SK-N-SH (cell line): ENCODE results near the gene DNAJB11. TPM values are rescaled to one million over a fixed set of nuclear protein-coding genes. Genes with fewer than 3 reads are reported as not detected.

Source experiments
- CTCF ChIA-PET: fragments of 300-600, 350-600 bp; formaldehyde crosslinking; extraction: SDS; loops from one replicate; lab custom pipeline; 2021; lab: Yijun Ruan, JAX
- POLR2A ChIA-PET: fragments of 350-600 bp; sonication (Branson Sonifier 250); formaldehyde crosslinking; extraction: SDS; loops from one replicate; lab custom pipeline; 2020; ENCODE audit warnings: antibody characterized with exemption, inconsistent platforms; lab: Yijun Ruan, JAX
- DNase-seq: peaks from one replicate; pipeline ENCODE4 v3.0.0; 2012
- H2AFZ ChIP-seq: fragments of 200-600 bp; sonication (generic); 2 replicates; pipeline ENCODE4 v1.8.1; 2016; ENCODE audit warnings: antibody characterized with exemption, mild to moderate bottlenecking, low read depth
- H3F3A ChIP-seq: fragments of 200-600 bp; sonication (generic); replicated peaks from 2 replicates; pipeline ENCODE3; 2016; ENCODE audit warnings: antibody characterized with exemption, mild to moderate bottlenecking; ENCODE audit not compliant: insufficient read depth
- H3K27ac ChIP-seq, 2 experiments: fragments of 200-500 bp in 1 of 2; fragments of 200-600 bp in 1 of 2; sonication (Bioruptor generic) in 1 of 2; sonication (generic), shearing (Covaris generic) in 1 of 2; 2 replicates each; pipeline versions ENCODE4 v1.5.1 to v1.6.1; 2014 to 2016; ENCODE audit warnings: low read depth in 2 of 2, inconsistent platforms in 1 of 2, low read length in 1 of 2, mild to moderate bottlenecking in 1 of 2, mixed read lengths in 1 of 2
- H3K27me3 ChIP-seq: fragments of 200-600 bp; sonication (generic), shearing (Covaris generic); 2 replicates; pipeline ENCODE4 v1.6.1; 2016; ENCODE audit warnings: mixed run types; ENCODE audit not compliant: insufficient read depth
- H3K36me3 ChIP-seq, 2 experiments: fragments of 200-500 bp in 1 of 2; fragments of 200-600 bp in 1 of 2; sonication (Bioruptor generic) in 1 of 2; sonication (generic) in 1 of 2; replicated peaks in 1 of 2; 2 replicates each; pipeline versions ENCODE3 to v1.5.1; 2014 to 2016; ENCODE audit warnings: low read length in 1 of 2, mild to moderate bottlenecking in 1 of 2; ENCODE audit not compliant: insufficient read depth in 2 of 2, control insufficient read depth in 1 of 2
- H3K4me1 ChIP-seq, 2 experiments: fragments of 200-500 bp in 1 of 2; fragments of 200-600 bp in 1 of 2; sonication (Bioruptor generic) in 1 of 2; sonication (generic), shearing (Covaris generic) in 1 of 2; 2 replicates each; pipeline versions ENCODE4 v1.5.1 to v1.6.1; 2014 to 2016; ENCODE audit warnings: low read depth in 1 of 2, low read length in 1 of 2, mixed run types in 1 of 2; ENCODE audit not compliant: insufficient read depth in 2 of 2, control insufficient read depth in 1 of 2
- H3K4me2 ChIP-seq: fragments of 200-600 bp; sonication (generic), shearing (Covaris generic); 2 replicates; pipeline ENCODE4 v1.6.1; 2017; ENCODE audit warnings: mixed run types
- H3K4me3 ChIP-seq, 2 experiments: fragments of 200-500 bp in 1 of 2; fragments of 200-600 bp in 1 of 2; sonication (Bioruptor generic) in 1 of 2; sonication (generic), shearing (Covaris generic) in 1 of 2; 2 replicates each; pipeline versions ENCODE4 v1.5.1 to v1.8.1; 2014 to 2016; ENCODE audit warnings: low read depth in 2 of 2, inconsistent platforms in 1 of 2, low read length in 1 of 2, mild to moderate bottlenecking in 1 of 2, mixed read lengths in 1 of 2, moderate library complexity in 1 of 2
- H3K79me2 ChIP-seq: fragments of 200-600 bp; sonication (generic); 2 replicates; pipeline ENCODE4 v1.8.1; 2017; ENCODE audit warnings: mild to moderate bottlenecking; ENCODE audit not compliant: insufficient read depth
- H3K9ac ChIP-seq: fragments of 200-600 bp; sonication (generic); 2 replicates; pipeline ENCODE4 v1.6.1; 2017; ENCODE audit warnings: mixed run types
- H3K9me2 ChIP-seq: fragments of 200-600 bp; sonication (generic); 2 replicates; pipeline ENCODE4 v1.6.1; 2017; ENCODE audit warnings: mixed run types
- H3K9me3 ChIP-seq: fragments of 200-600 bp; sonication (generic); 2 replicates; pipeline ENCODE4 v1.6.1; 2017; ENCODE audit warnings: mixed run types, mild to moderate bottlenecking, moderate library complexity
- H4K20me1 ChIP-seq: fragments of 200-600 bp; sonication (generic); 2 replicates; pipeline ENCODE4 v1.6.1; 2017; ENCODE audit warnings: mild to moderate bottlenecking, mixed run types; ENCODE audit not compliant: insufficient read depth
- ELF1 ChIP-seq: IDR thresholded peaks from 2 replicates; pipeline ENCODE4 v1.4.0; 2012
- EP300 ChIP-seq, 2 experiments: IDR thresholded peaks; 2 replicates each; pipeline versions ENCODE4 v1.4.0 to v1.6.1; 2012; ENCODE audit warnings: borderline replicate concordance in 1 of 2, low read depth in 1 of 2, low read length in 1 of 2
- EZH2phosphoT487 ChIP-seq: fragments of 200-600 bp; sonication (generic); IDR thresholded peaks from 2 replicates; pipeline ENCODE4 v1.6.1; 2017; ENCODE audit warnings: low read depth, mixed run types, mild to moderate bottlenecking, antibody characterized with exemption, moderate library complexity, borderline replicate concordance
- FOSL2 ChIP-seq: IDR thresholded peaks from 2 replicates; pipeline ENCODE4 v1.4.0; 2012; ENCODE audit warnings: low read depth, mild to moderate bottlenecking, moderate library complexity, borderline replicate concordance
- FOXJ3 ChIP-seq: sonication (generic); formaldehyde crosslinking; IDR thresholded peaks from 2 replicates; pipeline ENCODE4 v1.5.1; 2020; ENCODE audit warnings: mild to moderate bottlenecking, missing genetic modification reagents
- GABPA ChIP-seq: IDR thresholded peaks from 2 replicates; pipeline ENCODE4 v1.4.0; 2012; ENCODE audit warnings: low read depth, mild to moderate bottlenecking
- JUND ChIP-seq: IDR thresholded peaks from 2 replicates; pipeline ENCODE4 v1.4.0; 2012
- MXI1 ChIP-seq: IDR thresholded peaks from 2 replicates; pipeline ENCODE4 v1.6.1; 2012; ENCODE audit warnings: mild to moderate bottlenecking, low read depth, low read length, improper control_type of control experiment
- NFIC ChIP-seq: IDR thresholded peaks from 2 replicates; pipeline ENCODE4 v1.4.0; 2012; ENCODE audit warnings: borderline replicate concordance
- NRF1 ChIP-seq: IDR thresholded peaks from 2 replicates; pipeline ENCODE4 v1.6.1; 2012; ENCODE audit warnings: low read depth, mild to moderate bottlenecking, low read length
- RAD21 ChIP-seq: IDR thresholded peaks from 2 replicates; pipeline ENCODE4 v1.6.1; 2012; ENCODE audit warnings: mild to moderate bottlenecking, low read length
- RCOR1 ChIP-seq: fragments of 150-350 bp; IDR thresholded peaks from 2 replicates; pipeline ENCODE4 v1.6.1; 2017; ENCODE audit warnings: antibody characterized with exemption, low read length
- RFX5 ChIP-seq: IDR thresholded peaks from 2 replicates; pipeline ENCODE4 v1.6.1; 2012; ENCODE audit warnings: mild to moderate bottlenecking, improper control_type of control experiment, low read length
- RXRA ChIP-seq: IDR thresholded peaks from 2 replicates; pipeline ENCODE4 v1.4.0; 2012; ENCODE audit warnings: low read depth, mild to moderate bottlenecking, borderline replicate concordance
- SMC3 ChIP-seq: IDR thresholded peaks from 2 replicates; pipeline ENCODE4 v1.6.1; 2012; ENCODE audit warnings: low read depth, low read length, improper control_type of control experiment
- TAF1 ChIP-seq: IDR thresholded peaks from 2 replicates; pipeline ENCODE4 v1.6.1; 2012; ENCODE audit warnings: low read depth, mild to moderate bottlenecking, low read length, moderate library complexity, borderline replicate concordance
- TEAD4 ChIP-seq: IDR thresholded peaks from 2 replicates; pipeline ENCODE4 v1.4.0; 2012; ENCODE audit warnings: mild to moderate bottlenecking, borderline replicate concordance; ENCODE audit not compliant: insufficient read depth
- YY1 ChIP-seq: IDR thresholded peaks from 2 replicates; pipeline ENCODE4 v1.4.0; 2012; ENCODE audit warnings: low read depth, mild to moderate bottlenecking
- WGBS: methylation state at CpG from one replicate; pipeline ENCODE4 v1.1.6; 2017; ENCODE audit warnings: low lambda C conversion rate; 5-methylcytosine and 5-hydroxymethylcytosine counted together
- polyA plus RNA-seq, 3 experiments: library from polyadenylated mRNA; depleted of rRNA; stranded (reverse); fragments of >200 nt; gene quantifications; 2 replicates each; pipeline ENCODE4 v1.2.3, GENCODE V29; 2012
- TF ChIP-seq, protein P1 (sequence below): IDR thresholded peaks from 2 replicates; pipeline ENCODE4 v1.6.1; 2012; ENCODE audit warnings: mild to moderate bottlenecking, low read depth, low read length, moderate library complexity
- TF ChIP-seq, protein P2 (sequence below): IDR thresholded peaks from 2 replicates; pipeline ENCODE4 v1.4.0; 2012; ENCODE audit warnings: low read depth, borderline replicate concordance
- TF ChIP-seq, protein P3 (sequence below): fragments of 150-350 bp; IDR thresholded peaks from 2 replicates; pipeline ENCODE4 v1.6.1; 2016; ENCODE audit warnings: mild to moderate bottlenecking, low read depth, low read length
- TF ChIP-seq, protein P4 (sequence below): IDR thresholded peaks from 2 replicates; pipeline ENCODE4; 2012
- TF ChIP-seq, protein P5 (sequence below): IDR thresholded peaks from 2 replicates; pipeline ENCODE4 v1.4.0; 2012; ENCODE audit warnings: low read depth, borderline replicate concordance

DNAJB11 gene
- polyA plus RNA-seq, 1 of the 3 experiments (the other 2 are of a cell fraction): 33.3 TPM

DNA sequence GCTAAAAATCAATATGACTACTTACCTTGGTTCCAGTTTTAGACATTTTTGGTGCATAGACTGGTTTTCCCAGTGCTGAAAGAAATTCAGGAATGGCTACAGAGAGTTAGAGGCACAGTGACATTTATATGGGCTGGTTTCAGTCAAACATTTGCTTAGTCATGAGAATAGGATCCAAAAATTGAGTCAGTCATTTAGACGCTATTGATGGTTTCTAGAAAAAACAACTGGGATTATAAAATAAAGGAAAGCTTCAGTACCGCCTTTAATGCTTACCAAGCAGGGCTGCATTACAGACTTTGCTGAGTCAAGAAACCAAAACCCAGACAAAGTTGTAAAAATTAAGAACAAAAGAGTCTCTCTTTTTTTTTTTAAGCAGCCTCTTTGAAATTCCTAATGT is 26.2 kb upstream of the DNAJB11 start, which contains the start of gene CRYGS:
TSS of gene CRYGS (minus strand) at position 100 of the 400 bp plus-strand sequence. CDS start at position 46, 54 bp downstream.
- CTCF ChIA-PET: interaction anchor here (1.7 to 14.3 kb wide), 3 partner anchors 8 to 561 kb away, joined by 4 to 242 read pairs (median 7); no protein-coding TSS in a partner anchor

DNA sequence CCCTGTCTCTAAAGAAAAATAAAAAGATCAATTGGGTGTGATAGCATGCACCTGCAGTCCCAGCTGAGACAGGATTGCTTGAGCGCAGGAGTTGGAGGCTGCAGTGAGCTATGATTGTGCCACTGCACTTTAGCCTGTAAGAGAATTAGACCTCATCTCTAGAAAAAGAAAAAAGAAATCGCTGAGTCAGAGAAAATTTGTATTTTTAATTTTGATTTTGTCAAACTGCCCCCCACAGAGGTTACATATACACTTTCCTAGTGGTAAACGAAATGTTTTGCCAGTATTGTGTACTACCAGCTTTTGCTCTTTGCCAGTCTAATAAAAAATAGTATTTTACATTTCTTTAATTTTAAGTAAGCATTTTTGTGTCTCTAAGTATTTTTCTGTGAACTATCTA is 21.0 kb upstream of the DNAJB11 start:
- Histone ChIP-seq H3K4me2 (no peak overlapping the region), H3K27me3 (no peaks in the 10 kb centered on the region), H3K36me3 (peaks cover 25 to 43% of the 10 kb centered on the region in 2 experiments), H3K9me2 (no peaks in the 10 kb centered on the region), H3K9ac (no peak overlapping the region), H4K20me1 (no peaks in the 10 kb centered on the region), H3K27ac (no peak overlapping the region), H3K4me1 (no peaks in the 10 kb centered on the region), H3F3A (no peaks in the 10 kb centered on the region), H3K4me3 (no peak overlapping the region), H3K79me2 (no peaks in the 10 kb centered on the region), H2AFZ (no peak overlapping the region), H3K9me3 (no peaks in the 10 kb centered on the region)
- ChIA-PET POLR2A (no interaction called here), CTCF (interaction anchor here (1.1 to 3.4 kb wide), 4 partner anchors 10 to 572 kb away, joined by 3 to 25 read pairs (median 4); no protein-coding TSS in a partner anchor)
- DNase-seq: no peak
- WGBS: 92% methylated on average over 3 of the region's 3 CpGs
- TF ChIP-seq RAD21 (no peak), FOSL2 (no peak), YY1 (no peak), NFIC (no peak), MXI1 (no peak), EP300 (IDR thresholded peaks at IDR 0.05; ENCODE audit: borderline replicate concordance in 1 of 2, low read depth in 1 of 2, low read length in 1 of 2) (no peak)
- TF ChIP-seq, protein P1, sequence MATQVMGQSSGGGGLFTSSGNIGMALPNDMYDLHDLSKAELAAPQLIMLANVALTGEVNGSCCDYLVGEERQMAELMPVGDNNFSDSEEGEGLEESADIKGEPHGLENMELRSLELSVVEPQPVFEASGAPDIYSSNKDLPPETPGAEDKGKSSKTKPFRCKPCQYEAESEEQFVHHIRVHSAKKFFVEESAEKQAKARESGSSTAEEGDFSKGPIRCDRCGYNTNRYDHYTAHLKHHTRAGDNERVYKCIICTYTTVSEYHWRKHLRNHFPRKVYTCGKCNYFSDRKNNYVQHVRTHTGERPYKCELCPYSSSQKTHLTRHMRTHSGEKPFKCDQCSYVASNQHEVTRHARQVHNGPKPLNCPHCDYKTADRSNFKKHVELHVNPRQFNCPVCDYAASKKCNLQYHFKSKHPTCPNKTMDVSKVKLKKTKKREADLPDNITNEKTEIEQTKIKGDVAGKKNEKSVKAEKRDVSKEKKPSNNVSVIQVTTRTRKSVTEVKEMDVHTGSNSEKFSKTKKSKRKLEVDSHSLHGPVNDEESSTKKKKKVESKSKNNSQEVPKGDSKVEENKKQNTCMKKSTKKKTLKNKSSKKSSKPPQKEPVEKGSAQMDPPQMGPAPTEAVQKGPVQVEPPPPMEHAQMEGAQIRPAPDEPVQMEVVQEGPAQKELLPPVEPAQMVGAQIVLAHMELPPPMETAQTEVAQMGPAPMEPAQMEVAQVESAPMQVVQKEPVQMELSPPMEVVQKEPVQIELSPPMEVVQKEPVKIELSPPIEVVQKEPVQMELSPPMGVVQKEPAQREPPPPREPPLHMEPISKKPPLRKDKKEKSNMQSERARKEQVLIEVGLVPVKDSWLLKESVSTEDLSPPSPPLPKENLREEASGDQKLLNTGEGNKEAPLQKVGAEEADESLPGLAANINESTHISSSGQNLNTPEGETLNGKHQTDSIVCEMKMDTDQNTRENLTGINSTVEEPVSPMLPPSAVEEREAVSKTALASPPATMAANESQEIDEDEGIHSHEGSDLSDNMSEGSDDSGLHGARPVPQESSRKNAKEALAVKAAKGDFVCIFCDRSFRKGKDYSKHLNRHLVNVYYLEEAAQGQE: no peak
- TF ChIP-seq, protein P2, sequence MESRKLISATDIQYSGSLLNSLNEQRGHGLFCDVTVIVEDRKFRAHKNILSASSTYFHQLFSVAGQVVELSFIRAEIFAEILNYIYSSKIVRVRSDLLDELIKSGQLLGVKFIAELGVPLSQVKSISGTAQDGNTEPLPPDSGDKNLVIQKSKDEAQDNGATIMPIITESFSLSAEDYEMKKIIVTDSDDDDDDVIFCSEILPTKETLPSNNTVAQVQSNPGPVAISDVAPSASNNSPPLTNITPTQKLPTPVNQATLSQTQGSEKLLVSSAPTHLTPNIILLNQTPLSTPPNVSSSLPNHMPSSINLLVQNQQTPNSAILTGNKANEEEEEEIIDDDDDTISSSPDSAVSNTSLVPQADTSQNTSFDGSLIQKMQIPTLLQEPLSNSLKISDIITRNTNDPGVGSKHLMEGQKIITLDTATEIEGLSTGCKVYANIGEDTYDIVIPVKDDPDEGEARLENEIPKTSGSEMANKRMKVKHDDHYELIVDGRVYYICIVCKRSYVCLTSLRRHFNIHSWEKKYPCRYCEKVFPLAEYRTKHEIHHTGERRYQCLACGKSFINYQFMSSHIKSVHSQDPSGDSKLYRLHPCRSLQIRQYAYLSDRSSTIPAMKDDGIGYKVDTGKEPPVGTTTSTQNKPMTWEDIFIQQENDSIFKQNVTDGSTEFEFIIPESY: no peak

More for the DNA sequence above, 26.2 kb upstream of the DNAJB11 start, which contains the start of gene CRYGS:
- TF ChIP-seq RCOR1 (no peak), YY1 (no peak), ELF1 (no peak), GABPA (no peak), RAD21 (no peak), FOXJ3 (CRISPR knock-in tag) (no peak), TEAD4 (no peak), EZH2phosphoT487 (no peak), TAF1 (no peak), RXRA (no peak), SMC3 (no peak), NRF1 (no peak), MXI1 (no peak), JUND (no peak), RFX5 (no peak)
- TF ChIP-seq, protein P3, sequence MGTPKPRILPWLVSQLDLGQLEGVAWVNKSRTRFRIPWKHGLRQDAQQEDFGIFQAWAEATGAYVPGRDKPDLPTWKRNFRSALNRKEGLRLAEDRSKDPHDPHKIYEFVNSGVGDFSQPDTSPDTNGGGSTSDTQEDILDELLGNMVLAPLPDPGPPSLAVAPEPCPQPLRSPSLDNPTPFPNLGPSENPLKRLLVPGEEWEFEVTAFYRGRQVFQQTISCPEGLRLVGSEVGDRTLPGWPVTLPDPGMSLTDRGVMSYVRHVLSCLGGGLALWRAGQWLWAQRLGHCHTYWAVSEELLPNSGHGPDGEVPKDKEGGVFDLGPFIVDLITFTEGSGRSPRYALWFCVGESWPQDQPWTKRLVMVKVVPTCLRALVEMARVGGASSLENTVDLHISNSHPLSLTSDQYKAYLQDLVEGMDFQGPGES: no peak
- TF ChIP-seq, protein P4, sequence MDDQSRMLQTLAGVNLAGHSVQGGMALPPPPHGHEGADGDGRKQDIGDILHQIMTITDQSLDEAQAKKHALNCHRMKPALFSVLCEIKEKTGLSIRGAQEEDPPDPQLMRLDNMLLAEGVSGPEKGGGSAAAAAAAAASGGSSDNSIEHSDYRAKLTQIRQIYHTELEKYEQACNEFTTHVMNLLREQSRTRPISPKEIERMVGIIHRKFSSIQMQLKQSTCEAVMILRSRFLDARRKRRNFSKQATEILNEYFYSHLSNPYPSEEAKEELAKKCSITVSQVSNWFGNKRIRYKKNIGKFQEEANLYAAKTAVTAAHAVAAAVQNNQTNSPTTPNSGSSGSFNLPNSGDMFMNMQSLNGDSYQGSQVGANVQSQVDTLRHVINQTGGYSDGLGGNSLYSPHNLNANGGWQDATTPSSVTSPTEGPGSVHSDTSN: no peak
- TF ChIP-seq, protein P5, sequence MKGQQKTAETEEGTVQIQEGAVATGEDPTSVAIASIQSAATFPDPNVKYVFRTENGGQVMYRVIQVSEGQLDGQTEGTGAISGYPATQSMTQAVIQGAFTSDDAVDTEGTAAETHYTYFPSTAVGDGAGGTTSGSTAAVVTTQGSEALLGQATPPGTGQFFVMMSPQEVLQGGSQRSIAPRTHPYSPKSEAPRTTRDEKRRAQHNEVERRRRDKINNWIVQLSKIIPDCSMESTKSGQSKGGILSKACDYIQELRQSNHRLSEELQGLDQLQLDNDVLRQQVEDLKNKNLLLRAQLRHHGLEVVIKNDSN: no peak
- 90% methylated on average over 2 of the region's 2 CpGs for WGBS
- Histone ChIP-seq H3K36me3 (peaks cover 17 to 27% of the 10 kb centered on the region in 2 experiments), H3K79me2 (no peaks in the 10 kb centered on the region), H3K4me2 (no peak within 1 kb of the TSS), H3K4me1 (peaks cover 3 to 16% of the 10 kb centered on the region in 2 experiments; a peak in 3 of 4 replicates), H3K27me3 (no peaks in the 10 kb centered on the region), H4K20me1 (no peaks in the 10 kb centered on the region), H3K4me3 (no peak within 1 kb of the TSS), H3F3A (peaks cover 7% of the 10 kb centered on the region), H2AFZ (no peak within 1 kb of the TSS), H3K9me2 (no peaks in the 10 kb centered on the region), H3K9me3 (no peaks in the 10 kb centered on the region), H3K9ac (no peak within 1 kb of the TSS), H3K27ac (no peak within 1 kb of the TSS)
- POLR2A ChIA-PET: no interaction called here
- no peak for DNase-seq
